NB4 (cell line): ENCODE measurements around the gene CACNA1F.

Source experiments
- CTCF ChIP-seq: IDR thresholded peaks from one replicate; pipeline ENCODE4 v1.5.1; 2012; ENCODE audit warnings: low read depth, low read length
- MAX ChIP-seq: IDR thresholded peaks from 2 replicates; pipeline ENCODE4 v1.6.1; 2011; ENCODE audit warnings: low read depth, low read length
- POLR2A ChIP-seq: IDR thresholded peaks from 2 replicates; pipeline ENCODE4 v1.6.1; 2011; ENCODE audit warnings: mild to moderate bottlenecking; ENCODE audit not compliant: insufficient read length; ENCODE audit errors: extremely low read depth

GRCh38 chrX:49157194-49157593 lies 75.9 kb downstream of the CACNA1F start:
- no peak for TF ChIP-seq CTCF
- no peak for TF ChIP-seq POLR2A
- no peak for TF ChIP-seq MAX
